Endothelial cell of umbilical vein (primary cell): Measurements from ENCODE around the gene IL12A. TPM values are rescaled to one million over a fixed set of nuclear protein-coding genes. Genes with fewer than 3 reads are reported as not detected.

ENCODE experiments used
- BruUV-seq: library from RNA; stranded (reverse); fragments of 400-500 nt; replicated peaks from 2 replicates; lab custom pipeline; 2021; lab: Mats Ljungman, UMichigan
- CTCF ChIA-PET: fragments of 300-600, 350-600 bp; sonication (Branson Sonifier 250); formaldehyde crosslinking; loops from one replicate; lab custom pipeline; 2021; ENCODE audit warnings: antibody characterized with exemption, inconsistent platforms; lab: Charles Lee
- POLR2A ChIA-PET: fragments of 300-600, 350-600 bp; sonication (Branson Sonifier 250); formaldehyde crosslinking; loops from one replicate; lab custom pipeline; 2021; ENCODE audit warnings: antibody characterized with exemption, inconsistent platforms; lab: Charles Lee
- DNase-seq: peaks from one replicate; pipeline ENCODE4 v3.0.0-alpha.2; 2011; ENCODE audit warnings: low read depth, low spot score
- FAIRE-seq: peaks from 2 replicates; lab custom pipeline; 2011; peaks lifted over from hg19 to GRCh38; lab: Jason Lieb, UNC
- H2AFZ ChIP-seq: 2 replicates; pipeline ENCODE4 v1.6.0; 2012; ENCODE audit warnings: low read depth, low read length, control low read depth, inconsistent platforms
- H3K27ac ChIP-seq: 2 replicates; pipeline ENCODE4 v1.5.1; 2011; ENCODE audit warnings: low read depth, mild to moderate bottlenecking, control low read depth, low read length, moderate library complexity; ENCODE audit not compliant: insufficient read depth
- H3K27me3 ChIP-seq, 2 experiments: 2 replicates each; pipeline versions ENCODE4 v1.6.0 to v1.6.1; 2011; ENCODE audit warnings: low read length in 2 of 2, mixed read lengths in 1 of 2; ENCODE audit not compliant: control insufficient read depth in 2 of 2, insufficient read depth in 2 of 2
- H3K36me3 ChIP-seq, 2 experiments: 2 replicates in 1 of 2; 3 replicates in 1 of 2; pipeline ENCODE4 v1.5.1; 2011; ENCODE audit warnings: low read length in 2 of 2, mild to moderate bottlenecking in 1 of 2, moderate library complexity in 1 of 2; ENCODE audit not compliant: control insufficient read depth in 2 of 2, insufficient read depth in 2 of 2; ENCODE audit errors: extremely low read depth in 1 of 2
- H3K4me1 ChIP-seq: 3 replicates; pipeline ENCODE4 v1.5.1; 2011; ENCODE audit warnings: mild to moderate bottlenecking, low read length; ENCODE audit not compliant: control insufficient read depth, insufficient read depth; ENCODE audit errors: extremely low read depth
- H3K4me2 ChIP-seq: 2 replicates; pipeline ENCODE4 v1.6.1; 2011; ENCODE audit warnings: low read length, control low read depth, mixed read lengths; ENCODE audit not compliant: insufficient read depth
- H3K4me3 ChIP-seq, 3 experiments: fragments of 200-600 bp in 1 of 3; sonication (generic), shearing (Covaris generic) in 1 of 3; replicated peaks in 1 of 3; 2 replicates each; pipeline ENCODE4 v1.5.1; 2011 to 2016; ENCODE audit warnings: control low read depth in 3 of 3, low read length in 3 of 3, mild to moderate bottlenecking in 2 of 3, inconsistent platforms in 1 of 3, low read depth in 1 of 3, moderate library complexity in 1 of 3; ENCODE audit not compliant: insufficient read depth in 1 of 3
- H3K79me2 ChIP-seq: 2 replicates; pipeline ENCODE4 v1.6.0; 2012; ENCODE audit warnings: low read length, inconsistent platforms; ENCODE audit not compliant: control insufficient read depth, insufficient read depth
- H3K9ac ChIP-seq: replicated peaks from 2 replicates; pipeline ENCODE3; 2011; ENCODE audit warnings: low read length, control low read depth; ENCODE audit not compliant: insufficient read depth; ENCODE audit errors: extremely low read depth
- H3K9me1 ChIP-seq: replicated peaks from 3 replicates; pipeline ENCODE4 v1.6.0; 2011; ENCODE audit warnings: mild to moderate bottlenecking, low read length; ENCODE audit not compliant: control insufficient read depth, insufficient read depth; ENCODE audit errors: extremely low read depth
- H3K9me3 ChIP-seq: replicated peaks from 2 replicates; pipeline ENCODE4 v1.5.1; 2012; ENCODE audit warnings: low read length, inconsistent platforms; ENCODE audit not compliant: control insufficient read depth, insufficient read depth
- H4K20me1 ChIP-seq: replicated peaks from 2 replicates; pipeline ENCODE3; 2011; ENCODE audit warnings: mild to moderate bottlenecking, low read length; ENCODE audit not compliant: control insufficient read depth, insufficient read depth; ENCODE audit errors: extremely low read depth
- EZH2 ChIP-seq: IDR thresholded peaks from 2 replicates; pipeline ENCODE4 v1.6.1; 2012; ENCODE audit warnings: borderline replicate concordance, low read depth, mild to moderate bottlenecking, moderate library complexity, low read length, inconsistent platforms; ENCODE audit not compliant: severe bottlenecking
- FOS ChIP-seq: IDR thresholded peaks from 2 replicates; pipeline ENCODE4 v1.6.1; 2011; ENCODE audit warnings: mild to moderate bottlenecking, low read length, moderate library complexity, borderline replicate concordance; ENCODE audit not compliant: insufficient read depth
- GATA2 ChIP-seq: IDR thresholded peaks from 2 replicates; pipeline ENCODE4 v1.7.0; 2011; ENCODE audit warnings: low read depth, mild to moderate bottlenecking, moderate library complexity, mixed read lengths, low read length; ENCODE audit not compliant: insufficient read length, insufficient read depth
- JUN ChIP-seq: IDR thresholded peaks from 2 replicates; pipeline ENCODE4 v1.6.1; 2011; ENCODE audit warnings: borderline replicate concordance, low read depth; ENCODE audit not compliant: insufficient read length, insufficient read depth
- MAX ChIP-seq: IDR thresholded peaks from 2 replicates; pipeline ENCODE4 v1.6.1; 2011; ENCODE audit not compliant: insufficient read depth, insufficient read length
- MYC ChIP-seq: IDR thresholded peaks from one replicate; pipeline ENCODE4 v1.6.1; 2011; ENCODE audit warnings: mild to moderate bottlenecking, low read depth, low read length
- POLR2A ChIP-seq: IDR thresholded peaks from 2 replicates; pipeline ENCODE4 v1.6.1; 2012; ENCODE audit warnings: low read depth, mild to moderate bottlenecking, control low read depth, low read length
- POLR2AphosphoS5 ChIP-seq: IDR thresholded peaks from 2 replicates; pipeline ENCODE4 v1.6.1; 2012; ENCODE audit warnings: low read depth, mild to moderate bottlenecking, control low read depth, low read length, moderate library complexity; ENCODE audit not compliant: insufficient read depth
- dilution Hi-C: fragments of 300-500 bp; cut with MboI; formaldehyde crosslinking; loops from one replicate; pipeline ENCODE4 v1.15.0; 2019; ENCODE audit warnings: low sequenced_read_pairs; ENCODE audit not compliant: extremely low pct_ligation_motif_present
- intact Hi-C: fragments of 100-400 bp; cut with micrococcal nuclease; formaldehyde crosslinking; loops from one replicate; pipeline ENCODE4 v1.10.0; 2022
- polyA plus RNA-seq, 4 experiments: library from polyadenylated mRNA; depleted of rRNA in 3 of 4; stranded (reverse) in 3 of 4; unstranded in 1 of 4; fragments of >200 nt; gene quantifications; 2 replicates each; pipeline versions ENCODE4 v1.2.1 to v1.2.3, GENCODE V29; 2011 to 2012; ENCODE audit warnings: missing spikeins in 1 of 4
- total RNA-seq: library from RNA; stranded (reverse); gene quantifications from 2 replicates; pipeline ENCODE4 v1.2.3, GENCODE V29; 2021
- TF ChIP-seq, protein P1 (sequence below), 2 donors: IDR thresholded peaks; 1 replicate in 1 of 2; 2 replicates in 1 of 2; pipeline ENCODE4 v1.5.1; 2011; ENCODE audit warnings: low read length in 2 of 2, mild to moderate bottlenecking in 2 of 2, moderate library complexity in 2 of 2, control low read depth in 1 of 2, inconsistent platforms in 1 of 2, low read depth in 1 of 2; ENCODE audit not compliant: insufficient read depth in 1 of 2; ENCODE audit errors: extremely low read depth in 1 of 2

Gene IL12A
- total and polyA plus RNA-seq, 2 donors (not counting 3 experiments of a cell fraction or from before 2014, with no cell fraction given) = 1.6 to 1.7 TPM

GRCh38 chr3:159945930-159946329, 42.7 kb upstream of the IL12A start:
- intact Hi-C loops (no loop called here), dilution Hi-C loops (no loop called here)
- TF ChIP-seq MAX (no peak), GATA2 (no peak), EZH2 (no peak), MYC (no peak), FOS (no peak), POLR2AphosphoS5 (no peak), JUN (no peak), POLR2A (no peak)
- TF ChIP-seq, protein P1, sequence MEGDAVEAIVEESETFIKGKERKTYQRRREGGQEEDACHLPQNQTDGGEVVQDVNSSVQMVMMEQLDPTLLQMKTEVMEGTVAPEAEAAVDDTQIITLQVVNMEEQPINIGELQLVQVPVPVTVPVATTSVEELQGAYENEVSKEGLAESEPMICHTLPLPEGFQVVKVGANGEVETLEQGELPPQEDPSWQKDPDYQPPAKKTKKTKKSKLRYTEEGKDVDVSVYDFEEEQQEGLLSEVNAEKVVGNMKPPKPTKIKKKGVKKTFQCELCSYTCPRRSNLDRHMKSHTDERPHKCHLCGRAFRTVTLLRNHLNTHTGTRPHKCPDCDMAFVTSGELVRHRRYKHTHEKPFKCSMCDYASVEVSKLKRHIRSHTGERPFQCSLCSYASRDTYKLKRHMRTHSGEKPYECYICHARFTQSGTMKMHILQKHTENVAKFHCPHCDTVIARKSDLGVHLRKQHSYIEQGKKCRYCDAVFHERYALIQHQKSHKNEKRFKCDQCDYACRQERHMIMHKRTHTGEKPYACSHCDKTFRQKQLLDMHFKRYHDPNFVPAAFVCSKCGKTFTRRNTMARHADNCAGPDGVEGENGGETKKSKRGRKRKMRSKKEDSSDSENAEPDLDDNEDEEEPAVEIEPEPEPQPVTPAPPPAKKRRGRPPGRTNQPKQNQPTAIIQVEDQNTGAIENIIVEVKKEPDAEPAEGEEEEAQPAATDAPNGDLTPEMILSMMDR (IDR thresholded peaks at IDR 0.05; ENCODE audit: extremely low read depth in 1 of 2, insufficient read depth in 1 of 2, low read depth in 1 of 2, low read length in 2 of 2) = no peak
- Histone ChIP-seq H3K9me1 (peaks cover 2% of the 10 kb centered on the region), H2AFZ (no peak overlapping the region), H3K79me2 (no peaks in the 10 kb centered on the region), H3K4me3 (no peak overlapping the region), H3K9me3 (no peaks in the 10 kb centered on the region), H3K36me3 (no peaks in the 10 kb centered on the region), H3K4me2 (no peak overlapping the region), H3K27me3 (no peaks in the 10 kb centered on the region), H3K9ac (no peak overlapping the region), H3K27ac (no peak overlapping the region), H4K20me1 (no peaks in the 10 kb centered on the region), H3K4me1 (no peaks in the 10 kb centered on the region)
- DNase-seq (no peak), FAIRE-seq (no peak)
- POLR2A ChIA-PET = no interaction called here
- CTCF ChIA-PET = interaction anchor here (1.5 to 3.4 kb wide), 2 partner anchors 43 to 61 kb away, joined by 3 to 11 read pairs; partner anchors contain the start of gene IL12A
- no TSS peak for BruUV-seq
